GM20000 (cell line): ENCODE measurements around the gene KDM1B.
"Not testable (repeated sequence)": the region's sequence is repeated elsewhere in the genome, so short reads cannot be mapped to it uniquely, and the experiment has no call there.

Experiments
- DNase-seq: peaks from one replicate; pipeline ENCODE4 v3.0.0; 2012; ENCODE audit warnings: low spot score
- CTCF ChIP-seq: IDR thresholded peaks from 2 replicates; pipeline ENCODE4 v1.5.1; 2012; ENCODE audit warnings: mild to moderate bottlenecking, control low read depth; ENCODE audit errors: extremely low read depth, missing control alignments

KDM1B gene

GRCh38 chr6:18166312-18167036 is 11.3 kb downstream of the KDM1B start:
- TF ChIP-seq CTCF = no peak
- no peak for DNase-seq

DNA sequence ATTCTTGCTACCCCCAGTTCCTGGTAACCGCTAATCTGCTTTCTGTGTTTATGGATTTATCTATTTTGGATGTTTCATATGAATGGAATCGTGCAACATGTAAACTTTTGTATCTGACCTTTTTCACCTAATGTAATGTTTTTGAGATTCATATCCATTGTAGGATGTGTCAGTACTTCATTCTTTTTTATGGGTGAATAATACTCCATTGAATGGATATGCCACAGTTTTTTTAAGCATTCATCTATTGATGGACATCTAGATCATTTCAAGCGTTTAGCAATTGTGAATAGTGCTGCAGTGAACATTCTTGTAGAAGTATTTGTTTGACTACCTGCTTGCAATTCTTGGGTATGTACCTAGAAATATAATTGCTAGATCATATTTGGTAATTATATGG is 13.0 kb downstream of the KDM1B start:
- no peak for DNase-seq
- no peak for TF ChIP-seq CTCF

DNA sequence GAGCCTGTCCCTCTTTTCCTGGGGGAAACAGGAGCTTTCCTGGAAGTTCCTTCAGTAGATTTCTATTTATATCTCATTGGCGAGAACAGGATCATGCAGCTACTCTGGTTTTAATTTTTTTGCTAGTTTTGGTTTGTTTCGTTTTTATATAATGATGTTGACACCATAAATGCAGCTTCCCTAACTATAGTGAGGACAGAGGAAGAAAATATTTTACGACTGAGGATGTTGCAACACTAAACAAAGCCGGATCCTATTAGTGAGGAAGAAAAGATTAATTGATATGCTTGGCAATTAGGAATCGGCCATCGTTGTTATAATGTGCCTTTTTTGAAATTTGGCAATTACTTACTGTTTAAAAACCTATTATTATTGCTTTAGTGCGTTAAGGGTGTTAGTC is 16.6 kb downstream of the KDM1B start:
- no peak for DNase-seq
- no peak for TF ChIP-seq CTCF

DNA sequence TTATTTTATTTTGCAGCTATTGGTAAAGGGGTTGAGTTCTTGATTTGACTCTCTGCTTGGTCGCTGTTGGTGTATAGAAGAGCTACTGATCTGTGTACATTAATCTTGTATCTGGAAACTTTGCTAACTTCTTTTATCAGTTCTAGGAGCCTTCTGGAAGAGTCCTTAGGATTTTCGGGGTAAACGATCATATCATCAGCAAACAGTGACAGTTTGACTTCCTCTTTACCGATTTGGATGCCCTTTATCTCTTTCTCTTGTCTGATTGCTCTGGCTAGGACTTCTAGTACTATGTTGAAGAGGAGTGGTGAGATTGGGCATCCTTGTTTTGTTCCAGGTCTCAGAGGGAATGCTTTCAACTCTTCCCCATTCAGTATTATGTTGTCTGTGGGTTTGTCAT is 21.0 kb downstream of the KDM1B start:
- not testable (repeated sequence) for DNase-seq

GRCh38 chr6:18177286-18177965 is 22.2 kb downstream of the KDM1B start:
- no peak for DNase-seq
- no peak for TF ChIP-seq CTCF

DNA sequence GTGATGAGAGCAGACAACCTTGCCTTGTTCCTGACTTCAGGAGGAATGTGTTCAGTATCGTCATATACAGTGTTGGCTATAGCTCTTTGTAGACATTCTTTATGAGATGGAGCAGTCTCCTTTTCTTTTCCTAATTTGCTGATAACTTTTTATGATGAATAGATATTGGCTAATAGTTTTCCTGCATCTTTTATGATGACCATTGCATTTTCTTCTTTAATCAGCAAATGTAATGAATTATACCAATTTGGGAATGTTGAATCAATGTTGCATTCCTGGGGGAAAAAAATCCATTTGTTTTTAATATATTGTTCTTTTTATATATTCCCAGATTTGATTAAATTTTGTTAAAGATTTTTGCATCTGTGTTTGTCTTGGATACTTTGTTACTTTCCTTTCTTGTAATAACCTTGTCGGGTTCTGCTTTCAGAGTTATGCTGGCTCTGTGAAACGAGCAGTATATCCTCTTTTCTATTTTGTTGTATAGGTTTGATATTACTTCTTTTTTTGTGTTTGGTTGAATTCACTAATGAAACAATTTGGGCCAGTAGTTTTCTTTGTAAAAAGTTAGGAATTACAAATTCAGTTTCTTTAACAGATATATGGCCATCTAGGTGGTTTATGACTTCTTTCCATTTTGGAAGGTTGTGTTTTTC is 23.9 kb downstream of the KDM1B start:
- DNase-seq = no peak
- no peak for TF ChIP-seq CTCF

- no peak for DNase-seq
Observed at GRCh38 chr6:18179770-18180356, 24.6 kb downstream of the KDM1B start.

More at GRCh38 chr6:18179770-18180356, 24.6 kb downstream of the KDM1B start:
- TF ChIP-seq CTCF = no peak
